ENCODE data around the gene C5orf58. TPM values are rescaled to one million over a fixed set of nuclear protein-coding genes. Genes with fewer than 3 reads are reported as not detected.

C5orf58 gene
- total and polyA plus RNA-seq, 9 of the 15 experiments (the other 6 are each of a cell fraction or from before 2014, with no cell fraction given), result 1.5 to 7.6 (median 5.3) TPM

DNA sequence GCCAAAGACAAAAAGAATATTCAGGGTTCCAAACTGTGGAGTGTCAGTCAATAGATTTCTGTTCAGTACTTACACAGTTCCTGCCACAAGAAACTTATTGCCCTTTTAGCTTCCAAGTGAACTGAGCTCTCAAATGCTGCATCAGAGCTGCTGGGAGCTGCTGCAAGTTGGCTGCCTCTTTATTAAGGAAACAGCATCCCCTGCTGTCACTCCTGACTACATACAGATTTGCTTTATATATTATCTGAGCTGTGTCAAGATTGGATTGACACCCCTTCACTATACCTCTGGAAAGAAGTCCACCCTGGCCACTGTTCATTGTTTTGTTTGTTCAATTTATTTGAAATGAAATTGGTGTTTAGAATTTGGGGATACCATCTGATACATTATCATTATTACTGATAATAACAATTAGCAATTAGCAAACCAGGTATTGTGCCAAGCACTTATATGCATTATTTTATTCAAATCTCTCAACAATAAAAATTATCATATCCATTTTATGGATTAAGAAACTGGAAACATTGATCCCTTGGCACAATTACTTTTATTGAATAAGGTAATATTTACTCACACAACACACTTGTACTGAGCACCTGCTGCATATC is 16.4 kb upstream of the C5orf58 start (continued):
- TF ChIP-seq E2F1 (CRISPR knock-in tag; IDR thresholded peaks at IDR 0.05) (no peak), SMARCB1 (IDR thresholded peaks at IDR 0.05; ENCODE audit: insufficient read length, low read depth) (no peak)
- TF ChIP-seq, protein P1, sequence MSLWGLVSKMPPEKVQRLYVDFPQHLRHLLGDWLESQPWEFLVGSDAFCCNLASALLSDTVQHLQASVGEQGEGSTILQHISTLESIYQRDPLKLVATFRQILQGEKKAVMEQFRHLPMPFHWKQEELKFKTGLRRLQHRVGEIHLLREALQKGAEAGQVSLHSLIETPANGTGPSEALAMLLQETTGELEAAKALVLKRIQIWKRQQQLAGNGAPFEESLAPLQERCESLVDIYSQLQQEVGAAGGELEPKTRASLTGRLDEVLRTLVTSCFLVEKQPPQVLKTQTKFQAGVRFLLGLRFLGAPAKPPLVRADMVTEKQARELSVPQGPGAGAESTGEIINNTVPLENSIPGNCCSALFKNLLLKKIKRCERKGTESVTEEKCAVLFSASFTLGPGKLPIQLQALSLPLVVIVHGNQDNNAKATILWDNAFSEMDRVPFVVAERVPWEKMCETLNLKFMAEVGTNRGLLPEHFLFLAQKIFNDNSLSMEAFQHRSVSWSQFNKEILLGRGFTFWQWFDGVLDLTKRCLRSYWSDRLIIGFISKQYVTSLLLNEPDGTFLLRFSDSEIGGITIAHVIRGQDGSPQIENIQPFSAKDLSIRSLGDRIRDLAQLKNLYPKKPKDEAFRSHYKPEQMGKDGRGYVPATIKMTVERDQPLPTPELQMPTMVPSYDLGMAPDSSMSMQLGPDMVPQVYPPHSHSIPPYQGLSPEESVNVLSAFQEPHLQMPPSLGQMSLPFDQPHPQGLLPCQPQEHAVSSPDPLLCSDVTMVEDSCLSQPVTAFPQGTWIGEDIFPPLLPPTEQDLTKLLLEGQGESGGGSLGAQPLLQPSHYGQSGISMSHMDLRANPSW (CRISPR knock-in tag; IDR thresholded peaks at IDR 0.05), result no peak

DNA sequence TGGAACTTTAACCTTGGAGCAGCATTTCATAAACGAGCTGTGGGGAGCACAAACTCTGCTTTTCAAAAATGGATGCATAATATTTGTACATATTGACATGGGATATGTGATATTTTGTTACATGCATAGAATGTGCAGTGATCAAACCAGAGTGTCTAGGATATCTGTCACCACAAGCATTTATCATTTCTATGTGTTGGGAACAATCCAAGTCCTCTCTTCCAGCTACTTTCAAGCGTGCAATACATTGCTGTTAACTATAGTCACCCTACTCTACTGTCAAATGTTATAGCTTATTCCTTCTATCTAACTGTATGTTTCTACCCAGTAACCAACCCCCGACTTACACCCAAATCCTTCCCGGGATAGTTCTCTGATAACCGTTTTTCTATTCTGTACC is 15.0 kb upstream of the C5orf58 start:
- intact Hi-C loops (cut with micrococcal nuclease), result loop anchor here (2.0 kb wide), 1 partner anchor 33 kb away; no protein-coding TSS in a partner anchor
- POLR2A ChIA-PET, result no interaction called here

More for the DNA sequence above, 15.0 kb upstream of the C5orf58 start:
- no peaks in the 10 kb centered on the region for H3K79me2 ChIP-seq (ENCODE audit: control insufficient read depth, insufficient read depth, low read length)
- DNase-seq (ENCODE audit: extremely low read depth in 1 of 4, low spot score in 3 of 4), result no peak
- no peaks in the 10 kb centered on the region; the same call in 1 of the 2 replicates for H4K20me1 ChIP-seq (replicated peaks; ENCODE audit: control insufficient read depth, insufficient read depth, low read length)
- WGBS (ENCODE audit: insufficient coverage, low coverage, missing lambda C conversion rate), result 0% methylated on average over 5 of the region's 5 CpGs
- H3K27me3 ChIP-seq (ENCODE audit: control insufficient read depth in 2 of 2, insufficient read depth in 2 of 2, low read length in 2 of 2), result peaks cover 0 to 5% of the 10 kb centered on the region in 2 experiments; a peak in 2 of 5 replicates
- ATAC-seq, result no peak
- CTCF ChIA-PET (ENCODE audit: low intra/inter-chr PET ratio), result interaction anchor here (2.8 kb wide), 1 partner anchor 117 kb away, joined by 48 read pairs; no protein-coding TSS in a partner anchor
- no peaks in the 10 kb centered on the region for H3K4me1 ChIP-seq (replicated peaks in 1 of 2; ENCODE audit: control insufficient read depth in 2 of 2, insufficient read depth in 2 of 2, low read length in 2 of 2)
- no peak overlapping the region for H3K27ac ChIP-seq (ENCODE audit: extremely low read depth, low read depth, low read length)
- no TSS peak for BruUV-seq (replicated peaks)
- no peak overlapping the region for H3K4me2 ChIP-seq (ENCODE audit: insufficient read depth, low read length)
- H3K9me3 ChIP-seq (replicated peaks; ENCODE audit: control insufficient read depth, insufficient read depth, low read depth, low read length), result no peaks in the 10 kb centered on the region
- no peak overlapping the region for H3K4me3 ChIP-seq
- no peaks in the 10 kb centered on the region for H3K9me1 ChIP-seq (ENCODE audit: control insufficient read depth, insufficient read depth, low read length)
- no peak overlapping the region for H3K9ac ChIP-seq (ENCODE audit: insufficient read depth in 1 of 2, low read depth in 2 of 2, low read length in 2 of 2)
- in situ Hi-C loops (cut with MboI), result loop anchor here (25.0 kb wide), 1 partner anchor 1231 kb away; no protein-coding TSS in a partner anchor
- no peak overlapping the region for H2AFZ ChIP-seq (ENCODE audit: low read depth, low read length)
- no peak for TF ChIP-seq HCFC1 (IDR thresholded peaks at IDR 0.05; ENCODE audit: low read depth, low read length)
- TF ChIP-seq, protein P2, sequence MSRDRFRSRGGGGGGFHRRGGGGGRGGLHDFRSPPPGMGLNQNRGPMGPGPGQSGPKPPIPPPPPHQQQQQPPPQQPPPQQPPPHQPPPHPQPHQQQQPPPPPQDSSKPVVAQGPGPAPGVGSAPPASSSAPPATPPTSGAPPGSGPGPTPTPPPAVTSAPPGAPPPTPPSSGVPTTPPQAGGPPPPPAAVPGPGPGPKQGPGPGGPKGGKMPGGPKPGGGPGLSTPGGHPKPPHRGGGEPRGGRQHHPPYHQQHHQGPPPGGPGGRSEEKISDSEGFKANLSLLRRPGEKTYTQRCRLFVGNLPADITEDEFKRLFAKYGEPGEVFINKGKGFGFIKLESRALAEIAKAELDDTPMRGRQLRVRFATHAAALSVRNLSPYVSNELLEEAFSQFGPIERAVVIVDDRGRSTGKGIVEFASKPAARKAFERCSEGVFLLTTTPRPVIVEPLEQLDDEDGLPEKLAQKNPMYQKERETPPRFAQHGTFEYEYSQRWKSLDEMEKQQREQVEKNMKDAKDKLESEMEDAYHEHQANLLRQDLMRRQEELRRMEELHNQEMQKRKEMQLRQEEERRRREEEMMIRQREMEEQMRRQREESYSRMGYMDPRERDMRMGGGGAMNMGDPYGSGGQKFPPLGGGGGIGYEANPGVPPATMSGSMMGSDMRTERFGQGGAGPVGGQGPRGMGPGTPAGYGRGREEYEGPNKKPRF (IDR thresholded peaks at IDR 0.05; ENCODE audit: low read depth, low read length), result no peak
- TF ChIP-seq, protein P3, sequence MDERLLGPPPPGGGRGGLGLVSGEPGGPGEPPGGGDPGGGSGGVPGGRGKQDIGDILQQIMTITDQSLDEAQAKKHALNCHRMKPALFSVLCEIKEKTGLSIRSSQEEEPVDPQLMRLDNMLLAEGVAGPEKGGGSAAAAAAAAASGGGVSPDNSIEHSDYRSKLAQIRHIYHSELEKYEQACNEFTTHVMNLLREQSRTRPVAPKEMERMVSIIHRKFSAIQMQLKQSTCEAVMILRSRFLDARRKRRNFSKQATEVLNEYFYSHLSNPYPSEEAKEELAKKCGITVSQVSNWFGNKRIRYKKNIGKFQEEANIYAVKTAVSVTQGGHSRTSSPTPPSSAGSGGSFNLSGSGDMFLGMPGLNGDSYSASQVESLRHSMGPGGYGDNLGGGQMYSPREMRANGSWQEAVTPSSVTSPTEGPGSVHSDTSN (CRISPR knock-in tag; IDR thresholded peaks at IDR 0.05; ENCODE audit: low read depth), result no peak
- TF ChIP-seq, protein P3 (tag; conservative IDR thresholded peaks at IDR 0.05; ENCODE audit: low read depth), result 0 out of 2 replicates have a peak, but pooled peaks have one; percentile 8
- TF ChIP-seq, protein P4, sequence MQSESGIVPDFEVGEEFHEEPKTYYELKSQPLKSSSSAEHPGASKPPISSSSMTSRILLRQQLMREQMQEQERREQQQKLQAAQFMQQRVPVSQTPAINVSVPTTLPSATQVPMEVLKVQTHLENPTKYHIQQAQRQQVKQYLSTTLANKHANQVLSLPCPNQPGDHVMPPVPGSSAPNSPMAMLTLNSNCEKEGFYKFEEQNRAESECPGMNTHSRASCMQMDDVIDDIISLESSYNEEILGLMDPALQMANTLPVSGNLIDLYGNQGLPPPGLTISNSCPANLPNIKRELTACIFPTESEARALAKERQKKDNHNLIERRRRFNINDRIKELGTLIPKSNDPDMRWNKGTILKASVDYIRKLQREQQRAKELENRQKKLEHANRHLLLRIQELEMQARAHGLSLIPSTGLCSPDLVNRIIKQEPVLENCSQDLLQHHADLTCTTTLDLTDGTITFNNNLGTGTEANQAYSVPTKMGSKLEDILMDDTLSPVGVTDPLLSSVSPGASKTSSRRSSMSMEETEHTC (IDR thresholded peaks at IDR 0.05), result no peak
- no peak for FAIRE-seq
- no peaks in the 10 kb centered on the region for H3K36me3 ChIP-seq (ENCODE audit: control insufficient read depth, insufficient read depth, low read length)
